GM18526 (cell line): ENCODE data around the gene NUP153.
A peak's percentile ranks its signal among the peaks of the same experiment; 100 is the strongest.

ENCODE experiments used
- POLR2A ChIP-seq: IDR thresholded peaks from 3 replicates; pipeline ENCODE4 v1.6.1; 2011; ENCODE audit not compliant: insufficient read length; ENCODE audit errors: extremely low read depth

Gene NUP153

GRCh38 chr6:17599877-17600526, 106.7 kb downstream of the NUP153 start, which contains the start of gene FAM8A1:
Gene FAM8A1, plus strand, starts transcription at chr6:17600302. Its CDS starts 108 bp downstream, at chr6:17600410.
- peak; percentile 56 for TF ChIP-seq POLR2A

GRCh38 chr6:17596085-17596484, 110.6 kb downstream of the NUP153 start:
- no peak for TF ChIP-seq POLR2A

GRCh38 chr6:17593246-17593645, 113.5 kb downstream of the NUP153 start:
- no peak for TF ChIP-seq POLR2A

- TF ChIP-seq POLR2A: no peak
Observed at GRCh38 chr6:17591287-17591686, 115.4 kb downstream of the NUP153 start.

- TF ChIP-seq POLR2A: no peak
Observed at GRCh38 chr6:17589406-17590096, 117.2 kb downstream of the NUP153 start.

GRCh38 chr6:17588011-17588410, 118.7 kb downstream of the NUP153 start:
- no peak for TF ChIP-seq POLR2A

GRCh38 chr6:17585766-17586490, 120.8 kb downstream of the NUP153 start:
- TF ChIP-seq POLR2A: no peak

- no peak for TF ChIP-seq POLR2A
Observed at GRCh38 chr6:17584241-17584803, 122.4 kb downstream of the NUP153 start.

- TF ChIP-seq POLR2A: no peak
Observed at GRCh38 chr6:17583811-17584210, 122.9 kb downstream of the NUP153 start.

GRCh38 chr6:17580518-17581048, 126.1 kb downstream of the NUP153 start:
- TF ChIP-seq POLR2A: no peak

GRCh38 chr6:17577059-17577458, 129.7 kb downstream of the NUP153 start:
- no peak for TF ChIP-seq POLR2A

- TF ChIP-seq POLR2A: no peak
Observed at GRCh38 chr6:17574866-17575560, 131.7 kb downstream of the NUP153 start.

GRCh38 chr6:17565399-17565798, 141.3 kb downstream of the NUP153 start:
- no peak for TF ChIP-seq POLR2A
